ENCODE data around the gene KANSL1L.

Gene KANSL1L

DNA sequence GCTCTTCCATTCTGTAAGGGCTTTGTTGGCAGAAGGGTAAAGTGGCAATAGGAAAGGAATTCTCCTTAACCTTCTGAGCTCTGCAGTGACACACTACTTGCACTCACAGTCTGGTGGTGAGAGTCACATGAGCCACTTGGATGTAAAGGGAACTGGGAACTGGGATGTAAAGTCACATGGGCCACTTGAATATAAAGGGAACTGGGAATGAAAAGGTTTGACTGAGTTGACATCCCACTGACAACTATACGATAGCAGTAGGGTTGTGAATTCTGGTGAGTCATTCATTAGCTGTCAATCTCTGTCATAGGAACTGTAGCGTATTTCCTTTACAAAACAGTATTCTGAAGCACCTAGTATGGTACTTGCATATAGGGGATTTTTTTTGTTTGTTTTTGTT is 163.3 kb downstream of the KANSL1L start:
- Histone ChIP-seq H3K79me1 (ENCODE audit: low read depth, low read length) (peaks cover 3% of the 10 kb centered on the region), H3K9me3 (replicated peaks in 1 of 2; ENCODE audit: control insufficient read depth in 2 of 2, insufficient read depth in 1 of 2, low read depth in 1 of 2, low read length in 2 of 2) (no peaks in the 10 kb centered on the region), H4K91ac (ENCODE audit: low read depth, low read length, poor library complexity) (no peak overlapping the region), H3K4me2 (ENCODE audit: insufficient read depth, low read length, poor library complexity, severe bottlenecking) (no peak overlapping the region), H2AFZ (ENCODE audit: low read length) (no peak overlapping the region), H3K9ac (ENCODE audit: low read depth, low read length, poor library complexity) (no peak overlapping the region), H2BK12ac (ENCODE audit: low read length) (no peak overlapping the region), H3K4ac (ENCODE audit: low read length) (no peak overlapping the region), H3K27ac (replicated peaks; ENCODE audit: low read length) (no peak overlapping the region), H3K23ac (ENCODE audit: low read depth, low read length, poor library complexity) (no peak overlapping the region), H2BK15ac (ENCODE audit: low read length) (no peak overlapping the region), H3K36me3 (replicated peaks in 1 of 2; ENCODE audit: control insufficient read depth in 2 of 2, insufficient read depth in 2 of 2, low read length in 2 of 2) (peaks cover 0 to 94% of the 10 kb centered on the region in 2 donors), H3K4me3 (ENCODE audit: low read length in 2 of 2) (no peak overlapping the region), H3K27me3 (ENCODE audit: control insufficient read depth in 3 of 3, insufficient read depth in 3 of 3, low read depth in 1 of 3, low read length in 3 of 3) (no peaks in the 10 kb centered on the region), H4K8ac (ENCODE audit: low read depth, low read length) (no peak overlapping the region), H3K14ac (ENCODE audit: low read length) (no peak overlapping the region), H3K4me1 (ENCODE audit: control insufficient read depth in 2 of 2, insufficient read depth in 1 of 2, low read depth in 1 of 2, low read length in 2 of 2) (peaks cover 2 to 12% of the 10 kb centered on the region in 2 donors), H2BK5ac (ENCODE audit: low read length) (no peak overlapping the region), H2BK120ac (ENCODE audit: low read depth, low read length) (no peak overlapping the region), H2AK5ac (ENCODE audit: low read depth, low read length) (no peak overlapping the region), H3K18ac (ENCODE audit: low read length) (no peak overlapping the region)
- no CpG with 5 or more reads among the region's 2 CpGs for WGBS, 2 donors (ENCODE audit: extremely low coverage in 2 of 2, insufficient read length in 2 of 2, insufficient replicate concordance in 1 of 2)
- no peak for DNase-seq (ENCODE audit: low spot score)

DNA sequence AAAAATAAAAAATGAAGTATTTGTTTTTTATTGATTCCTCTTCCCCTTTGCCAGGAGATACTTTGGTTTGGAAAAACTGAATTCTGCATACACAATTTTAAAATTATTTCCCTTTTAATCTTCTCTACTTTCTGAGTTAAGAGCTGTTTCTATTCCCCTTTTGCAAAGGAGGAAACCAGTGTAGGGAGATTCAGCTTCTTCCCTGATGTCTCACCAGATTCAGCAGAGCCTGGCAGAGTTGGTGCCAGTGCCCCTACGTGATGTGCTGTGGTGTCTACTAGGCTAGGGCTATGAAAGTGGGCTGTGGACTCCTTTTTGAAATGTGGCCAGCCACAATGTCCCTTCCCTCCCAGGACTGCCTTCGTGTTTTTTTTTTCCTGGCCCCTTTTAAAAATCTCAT is 166.3 kb downstream of the KANSL1L start:
- H3K18ac ChIP-seq (ENCODE audit: low read length) = no peak overlapping the region
- no peak overlapping the region for H2BK12ac ChIP-seq (ENCODE audit: low read length)
- no peak overlapping the region for H3K27ac ChIP-seq (replicated peaks; ENCODE audit: low read length)
- peaks cover 2 to 17% of the 10 kb centered on the region in 2 donors for H3K4me1 ChIP-seq (ENCODE audit: control insufficient read depth in 2 of 2, insufficient read depth in 1 of 2, low read depth in 1 of 2, low read length in 2 of 2)
- no peak overlapping the region for H3K9ac ChIP-seq (ENCODE audit: low read depth, low read length, poor library complexity)
- no peak overlapping the region for H2BK5ac ChIP-seq (ENCODE audit: low read length)
- H3K27me3 ChIP-seq (ENCODE audit: control insufficient read depth in 3 of 3, insufficient read depth in 3 of 3, low read depth in 1 of 3, low read length in 3 of 3) = no peaks in the 10 kb centered on the region
- no peak for DNase-seq (ENCODE audit: low spot score)
- no peak overlapping the region for H3K4me3 ChIP-seq (ENCODE audit: low read length in 2 of 2)
- no peak overlapping the region for H3K23ac ChIP-seq (ENCODE audit: low read depth, low read length, poor library complexity)
- H3K79me1 ChIP-seq (ENCODE audit: low read depth, low read length) = peaks cover 7% of the 10 kb centered on the region
- H3K36me3 ChIP-seq (replicated peaks in 1 of 2; ENCODE audit: control insufficient read depth in 2 of 2, insufficient read depth in 2 of 2, low read length in 2 of 2) = peaks cover 0 to 64% of the 10 kb centered on the region in 2 donors
- H4K8ac ChIP-seq (ENCODE audit: low read depth, low read length) = no peak overlapping the region
- no peak overlapping the region for H3K4ac ChIP-seq (ENCODE audit: low read length)
- no peak overlapping the region for H2BK15ac ChIP-seq (ENCODE audit: low read length)
- H3K4me2 ChIP-seq (ENCODE audit: insufficient read depth, low read length, poor library complexity, severe bottlenecking) = no peak overlapping the region
- no peak overlapping the region for H2AK5ac ChIP-seq (ENCODE audit: low read depth, low read length)
- H3K14ac ChIP-seq (ENCODE audit: low read length) = no peak overlapping the region
- H2BK120ac ChIP-seq (ENCODE audit: low read depth, low read length) = no peak overlapping the region
- no CpG with 5 or more reads among the region's 2 CpGs for WGBS, 2 donors (ENCODE audit: extremely low coverage in 2 of 2, insufficient read length in 2 of 2, insufficient replicate concordance in 1 of 2)
- H4K91ac ChIP-seq (ENCODE audit: low read depth, low read length, poor library complexity) = no peak overlapping the region
- no peaks in the 10 kb centered on the region for H3K9me3 ChIP-seq (replicated peaks in 1 of 2; ENCODE audit: control insufficient read depth in 2 of 2, insufficient read depth in 1 of 2, low read depth in 1 of 2, low read length in 2 of 2)
- no peak overlapping the region for H2AFZ ChIP-seq (ENCODE audit: low read length)

DNA sequence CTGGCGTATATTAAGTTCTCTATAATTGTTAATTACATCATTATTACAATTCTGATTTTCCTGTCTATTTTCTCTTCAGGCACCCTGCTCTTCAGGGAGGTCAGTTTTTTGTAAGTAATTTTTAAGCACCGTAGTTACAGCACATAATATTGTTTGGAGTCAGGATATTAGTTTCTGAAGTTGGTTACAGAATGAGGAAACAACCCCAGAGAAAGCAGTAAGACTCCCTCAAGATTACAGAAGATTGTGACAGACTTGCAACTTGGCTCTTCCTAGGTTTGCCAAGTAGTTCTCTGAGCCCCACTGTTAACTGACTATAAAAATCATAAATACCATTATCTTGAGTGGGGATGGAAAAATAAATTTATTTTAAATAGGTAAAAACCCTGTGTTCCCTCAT is 167.8 kb downstream of the KANSL1L start:
- no peak overlapping the region for H3K9ac ChIP-seq (ENCODE audit: low read depth, low read length, poor library complexity)
- peak overlapping the region; percentile 53 for H3K4me2 ChIP-seq (ENCODE audit: insufficient read depth, low read length, poor library complexity, severe bottlenecking)
- DNase-seq (ENCODE audit: low spot score) = no peak
- no peak overlapping the region for H4K8ac ChIP-seq (ENCODE audit: low read depth, low read length)
- H3K18ac ChIP-seq (ENCODE audit: low read length) = no peak overlapping the region
- peaks cover 7% of the 10 kb centered on the region for H3K79me1 ChIP-seq (ENCODE audit: low read depth, low read length)
- H3K4me1 ChIP-seq (ENCODE audit: control insufficient read depth in 2 of 2, insufficient read depth in 1 of 2, low read depth in 1 of 2, low read length in 2 of 2) = peaks cover 2 to 17% of the 10 kb centered on the region in 2 donors
- H2BK12ac ChIP-seq (ENCODE audit: low read length) = no peak overlapping the region
- no peak overlapping the region for H4K91ac ChIP-seq (ENCODE audit: low read depth, low read length, poor library complexity)
- H3K4me3 ChIP-seq (ENCODE audit: low read length in 2 of 2) = peak overlapping the region; percentile 90 to 93
- WGBS, 2 donors (ENCODE audit: extremely low coverage in 2 of 2, insufficient read length in 2 of 2, insufficient replicate concordance in 1 of 2) = no CpG with 5 or more reads among the region's 2 CpGs
- H2AFZ ChIP-seq (ENCODE audit: low read length) = no peak overlapping the region
- no peak overlapping the region for H3K4ac ChIP-seq (ENCODE audit: low read length)
- H3K14ac ChIP-seq (ENCODE audit: low read length) = no peak overlapping the region
- H2BK5ac ChIP-seq (ENCODE audit: low read length) = no peak overlapping the region
- H3K9me3 ChIP-seq (replicated peaks in 1 of 2; ENCODE audit: control insufficient read depth in 2 of 2, insufficient read depth in 1 of 2, low read depth in 1 of 2, low read length in 2 of 2) = no peaks in the 10 kb centered on the region
- H3K27me3 ChIP-seq (ENCODE audit: control insufficient read depth in 3 of 3, insufficient read depth in 3 of 3, low read depth in 1 of 3, low read length in 3 of 3) = no peaks in the 10 kb centered on the region
- peaks cover 0 to 49% of the 10 kb centered on the region in 2 donors for H3K36me3 ChIP-seq (replicated peaks in 1 of 2; ENCODE audit: control insufficient read depth in 2 of 2, insufficient read depth in 2 of 2, low read length in 2 of 2)
- H2BK120ac ChIP-seq (ENCODE audit: low read depth, low read length) = no peak overlapping the region
- H2AK5ac ChIP-seq (ENCODE audit: low read depth, low read length) = no peak overlapping the region
- H2BK15ac ChIP-seq (ENCODE audit: low read length) = no peak overlapping the region
- H3K23ac ChIP-seq (ENCODE audit: low read depth, low read length, poor library complexity) = no peak overlapping the region
- no peak overlapping the region for H3K27ac ChIP-seq (replicated peaks; ENCODE audit: low read length)

DNA sequence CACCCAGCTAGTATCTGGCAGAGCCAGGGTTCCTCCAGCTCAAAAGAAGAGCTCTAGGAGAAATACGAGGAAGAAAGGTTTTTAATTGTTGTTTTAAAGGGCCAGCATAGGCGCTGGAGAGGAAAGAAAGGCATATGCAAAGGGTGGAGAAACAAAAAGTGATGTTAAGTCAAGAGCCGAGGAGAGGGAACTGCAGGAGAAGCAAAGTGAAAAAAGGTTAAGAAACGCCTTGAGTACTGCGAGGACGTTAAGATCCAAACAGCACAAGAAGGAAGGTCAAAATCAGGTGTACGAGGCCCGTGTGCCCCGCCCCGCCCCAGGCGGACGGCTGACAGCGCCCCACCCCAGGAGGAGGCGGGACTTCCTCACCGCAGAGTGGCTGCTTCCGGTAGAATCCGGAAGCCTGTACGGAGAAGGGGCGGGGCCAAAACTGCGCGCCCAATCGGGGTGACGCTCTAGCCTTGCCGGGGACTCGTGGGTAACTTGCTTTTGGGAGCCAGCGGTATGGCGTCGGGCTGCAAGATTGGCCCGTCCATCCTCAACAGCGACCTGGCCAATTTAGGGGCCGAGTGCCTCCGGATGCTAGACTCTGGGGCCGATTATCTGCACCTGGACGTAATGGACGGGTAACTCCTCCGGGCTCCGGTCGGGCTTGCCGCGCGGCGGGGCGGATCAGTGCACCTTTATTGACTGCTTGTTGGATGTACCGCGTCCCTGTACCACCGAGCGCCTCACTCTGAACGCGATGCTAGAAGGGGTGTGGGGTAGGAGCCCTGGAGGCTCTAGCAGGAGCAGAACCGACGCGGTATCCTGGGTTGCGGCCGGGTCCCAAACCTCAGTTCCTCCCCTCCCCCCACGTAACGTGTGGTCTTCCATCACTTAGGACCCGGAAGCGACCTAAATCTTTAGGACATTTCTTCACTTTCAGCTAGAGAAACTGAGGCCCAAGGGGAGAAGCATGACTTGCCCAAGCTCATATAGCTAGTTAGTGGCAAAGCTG is 168.8 kb downstream of the KANSL1L start, which contains the start of gene RPE:
TSS of gene RPE (plus strand) at position 481 of the 1,000 bp plus-strand sequence. CDS start at position 505, 24 bp downstream.
- H3K27me3 ChIP-seq (ENCODE audit: control insufficient read depth in 3 of 3, insufficient read depth in 3 of 3, low read depth in 1 of 3, low read length in 3 of 3) = no peaks in the 10 kb centered on the region
- no peak within 1 kb of the TSS for H2BK15ac ChIP-seq (ENCODE audit: low read length)
- H3K36me3 ChIP-seq (replicated peaks in 1 of 2; ENCODE audit: control insufficient read depth in 2 of 2, insufficient read depth in 2 of 2, low read length in 2 of 2) = peaks cover 0 to 40% of the 10 kb centered on the region in 2 donors
- H3K4ac ChIP-seq (ENCODE audit: low read length) = no peak within 1 kb of the TSS
- peak within 1 kb of the TSS; percentile 95 for H2AFZ ChIP-seq (ENCODE audit: low read length)
- H2BK5ac ChIP-seq (ENCODE audit: low read length) = peak within 1 kb of the TSS; percentile 68
- no peaks in the 10 kb centered on the region for H3K9me3 ChIP-seq (replicated peaks in 1 of 2; ENCODE audit: control insufficient read depth in 2 of 2, insufficient read depth in 1 of 2, low read depth in 1 of 2, low read length in 2 of 2)
- H2BK120ac ChIP-seq (ENCODE audit: low read depth, low read length) = no peak within 1 kb of the TSS
- H3K9ac ChIP-seq (ENCODE audit: low read depth, low read length, poor library complexity) = peak within 1 kb of the TSS; percentile 95
- H3K27ac ChIP-seq (replicated peaks; ENCODE audit: low read length) = no peak within 1 kb of the TSS
- H2AK5ac ChIP-seq (ENCODE audit: low read depth, low read length) = no peak within 1 kb of the TSS
- peak within 1 kb of the TSS; percentile 80 for H3K18ac ChIP-seq (ENCODE audit: low read length)
- H2BK12ac ChIP-seq (ENCODE audit: low read length) = no peak within 1 kb of the TSS
- DNase-seq (ENCODE audit: low spot score) = peak; percentile 89
- no peak within 1 kb of the TSS for H4K91ac ChIP-seq (ENCODE audit: low read depth, low read length, poor library complexity)
- H3K23ac ChIP-seq (ENCODE audit: low read depth, low read length, poor library complexity) = no peak within 1 kb of the TSS
- peaks cover 2 to 17% of the 10 kb centered on the region in 2 donors for H3K4me1 ChIP-seq (ENCODE audit: control insufficient read depth in 2 of 2, insufficient read depth in 1 of 2, low read depth in 1 of 2, low read length in 2 of 2)
- H3K4me2 ChIP-seq (ENCODE audit: insufficient read depth, low read length, poor library complexity, severe bottlenecking) = peak within 1 kb of the TSS; percentile 53
- WGBS, 2 donors (ENCODE audit: extremely low coverage in 2 of 2, insufficient read length in 2 of 2, insufficient replicate concordance in 1 of 2) = no CpG with 5 or more reads among the region's 58 CpGs
- no peak within 1 kb of the TSS for H3K14ac ChIP-seq (ENCODE audit: low read length)
- peaks cover 7% of the 10 kb centered on the region for H3K79me1 ChIP-seq (ENCODE audit: low read depth, low read length)
- peak within 1 kb of the TSS; percentile 90 to 93 for H3K4me3 ChIP-seq (ENCODE audit: low read length in 2 of 2)
- H4K8ac ChIP-seq (ENCODE audit: low read depth, low read length) = no peak within 1 kb of the TSS
